ENCODE measurements around the gene SPATA31C1.

SPATA31C1 gene

GRCh38 chr9:87884578-87885459 lies 32.9 kb upstream of the SPATA31C1 start:
- TF ChIP-seq CTCF (conservative IDR thresholded peaks at IDR 0.05; ENCODE audit: low read depth, low read length): no peak
- Histone ChIP-seq H3K9ac (no peak overlapping the region), H3K36me3 (ENCODE audit: insufficient read depth) (no peaks in the 10 kb centered on the region), H3K4me2 (no peak overlapping the region), H3K27me3 (ENCODE audit: insufficient read depth, low read depth) (no peaks in the 10 kb centered on the region), H4K20me1 (ENCODE audit: insufficient read depth) (no peaks in the 10 kb centered on the region), H3K79me2 (ENCODE audit: insufficient read depth, low read depth) (no peaks in the 10 kb centered on the region), H3K4me1 (ENCODE audit: low read depth, poor library complexity, severe bottlenecking) (peaks cover 11% of the 10 kb centered on the region), H3K27ac (no peak overlapping the region), H3K4me3 (IDR thresholded peaks at IDR 0.05; ENCODE audit: insufficient read depth, low read depth, low read length) (no peak overlapping the region), H2AFZ (ENCODE audit: low read depth) (no peak overlapping the region)

- Histone ChIP-seq H3K36me3 (ENCODE audit: insufficient read depth) (no peaks in the 10 kb centered on the region), H4K20me1 (ENCODE audit: insufficient read depth) (no peaks in the 10 kb centered on the region), H3K27me3 (ENCODE audit: insufficient read depth, low read depth) (no peaks in the 10 kb centered on the region), H3K79me2 (ENCODE audit: insufficient read depth, low read depth) (no peaks in the 10 kb centered on the region), H3K4me2 (no peak overlapping the region), H3K27ac (no peak overlapping the region), H2AFZ (ENCODE audit: low read depth) (no peak overlapping the region), H3K4me1 (ENCODE audit: low read depth, poor library complexity, severe bottlenecking) (peaks cover 11% of the 10 kb centered on the region), H3K4me3 (IDR thresholded peaks at IDR 0.05; ENCODE audit: insufficient read depth, low read depth, low read length) (no peak overlapping the region), H3K9ac (no peak overlapping the region)
- no peak for TF ChIP-seq CTCF (conservative IDR thresholded peaks at IDR 0.05; ENCODE audit: low read depth, low read length)
Observed at GRCh38 chr9:87885484-87886189, 32.1 kb upstream of the SPATA31C1 start.

- Histone ChIP-seq H3K4me1 (ENCODE audit: low read depth, poor library complexity, severe bottlenecking) (peaks cover 11% of the 10 kb centered on the region), H3K36me3 (ENCODE audit: insufficient read depth) (no peaks in the 10 kb centered on the region), H3K4me2 (no peak overlapping the region), H3K9ac (no peak overlapping the region), H3K27ac (no peak overlapping the region), H2AFZ (ENCODE audit: low read depth) (no peak overlapping the region), H3K79me2 (ENCODE audit: insufficient read depth, low read depth) (no peaks in the 10 kb centered on the region), H4K20me1 (ENCODE audit: insufficient read depth) (no peaks in the 10 kb centered on the region), H3K27me3 (ENCODE audit: insufficient read depth, low read depth) (no peaks in the 10 kb centered on the region), H3K4me3 (IDR thresholded peaks at IDR 0.05; ENCODE audit: insufficient read depth, low read depth, low read length) (no peak overlapping the region)
- no peak for TF ChIP-seq CTCF (conservative IDR thresholded peaks at IDR 0.05; ENCODE audit: low read depth, low read length)
Observed at GRCh38 chr9:87886210-87886932, 31.4 kb upstream of the SPATA31C1 start.

GRCh38 chr9:87886933-87887505 lies 30.7 kb upstream of the SPATA31C1 start:
- H3K27ac ChIP-seq: no peak overlapping the region
- no peaks in the 10 kb centered on the region for H4K20me1 ChIP-seq (ENCODE audit: insufficient read depth)
- no peak overlapping the region for H3K4me2 ChIP-seq
- TF ChIP-seq CTCF (conservative IDR thresholded peaks at IDR 0.05; ENCODE audit: low read depth, low read length): no peak
- no peaks in the 10 kb centered on the region for H3K36me3 ChIP-seq (ENCODE audit: insufficient read depth)
- no peak overlapping the region for H3K4me3 ChIP-seq (IDR thresholded peaks at IDR 0.05; ENCODE audit: insufficient read depth, low read depth, low read length)
- peaks cover 18% of the 10 kb centered on the region for H3K4me1 ChIP-seq (ENCODE audit: low read depth, poor library complexity, severe bottlenecking)
- H3K9ac ChIP-seq: no peak overlapping the region
- no peaks in the 10 kb centered on the region for H3K79me2 ChIP-seq (ENCODE audit: insufficient read depth, low read depth)
- no peak overlapping the region for H2AFZ ChIP-seq (ENCODE audit: low read depth)
- no peaks in the 10 kb centered on the region for H3K27me3 ChIP-seq (ENCODE audit: insufficient read depth, low read depth)
